SK-N-MC (cell line): Measurements from ENCODE around the gene CYB5R3.

Experiments
- EZH2 ChIP-seq: fragments of 200-600 bp; sonication (generic); IDR thresholded peaks from one replicate; pipeline ENCODE4 v1.6.1; 2017; ENCODE audit warnings: antibody characterized with exemption
- POLR2AphosphoS5 ChIP-seq: IDR thresholded peaks from 2 replicates; pipeline ENCODE4 v1.6.1; 2012; ENCODE audit warnings: mild to moderate bottlenecking, low read depth, low read length, borderline replicate concordance

- TF ChIP-seq POLR2AphosphoS5, result peak; percentile 60; the same call in 1 of the 2 replicates
- TF ChIP-seq EZH2, result no peak
Observed at GRCh38 chr22:42649246-42650099, at the start of gene CYB5R3.
